C4-2B (cell line): Measurements from ENCODE around the gene ARL5B.

Source experiments
- ZFX ChIP-seq: fragments of 450-650 bp; IDR thresholded peaks from 2 replicates; pipeline ENCODE4 v1.6.1; 2017
- TF ChIP-seq, protein P1 (sequence below): fragments of 450-650 bp; conservative IDR thresholded peaks from 2 replicates; pipeline ENCODE4 v1.5.1; 2017; ENCODE audit warnings: mild to moderate bottlenecking

DNA sequence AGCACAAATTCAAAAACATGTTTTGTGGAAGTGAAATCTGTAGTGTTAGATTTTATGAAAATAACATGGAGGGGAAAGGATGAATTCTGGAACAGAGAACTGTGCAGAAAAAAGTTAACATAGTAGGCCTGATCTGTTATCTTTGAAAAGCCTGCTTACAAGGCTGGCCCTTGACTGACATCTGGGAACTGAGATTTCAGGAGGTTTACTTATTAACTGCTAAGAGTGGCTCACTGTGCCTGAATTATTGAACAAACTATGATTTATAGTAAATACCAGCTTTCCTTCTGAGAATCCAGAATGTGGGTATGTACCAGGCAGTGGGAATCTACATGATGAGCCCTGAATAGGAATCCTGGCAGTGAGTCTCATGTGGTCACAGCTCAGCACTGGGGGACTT, 38.4 kb upstream of the ARL5B start:
- TF ChIP-seq, protein P1, sequence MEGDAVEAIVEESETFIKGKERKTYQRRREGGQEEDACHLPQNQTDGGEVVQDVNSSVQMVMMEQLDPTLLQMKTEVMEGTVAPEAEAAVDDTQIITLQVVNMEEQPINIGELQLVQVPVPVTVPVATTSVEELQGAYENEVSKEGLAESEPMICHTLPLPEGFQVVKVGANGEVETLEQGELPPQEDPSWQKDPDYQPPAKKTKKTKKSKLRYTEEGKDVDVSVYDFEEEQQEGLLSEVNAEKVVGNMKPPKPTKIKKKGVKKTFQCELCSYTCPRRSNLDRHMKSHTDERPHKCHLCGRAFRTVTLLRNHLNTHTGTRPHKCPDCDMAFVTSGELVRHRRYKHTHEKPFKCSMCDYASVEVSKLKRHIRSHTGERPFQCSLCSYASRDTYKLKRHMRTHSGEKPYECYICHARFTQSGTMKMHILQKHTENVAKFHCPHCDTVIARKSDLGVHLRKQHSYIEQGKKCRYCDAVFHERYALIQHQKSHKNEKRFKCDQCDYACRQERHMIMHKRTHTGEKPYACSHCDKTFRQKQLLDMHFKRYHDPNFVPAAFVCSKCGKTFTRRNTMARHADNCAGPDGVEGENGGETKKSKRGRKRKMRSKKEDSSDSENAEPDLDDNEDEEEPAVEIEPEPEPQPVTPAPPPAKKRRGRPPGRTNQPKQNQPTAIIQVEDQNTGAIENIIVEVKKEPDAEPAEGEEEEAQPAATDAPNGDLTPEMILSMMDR, result no peak
- no peak for TF ChIP-seq ZFX
